Neural progenitor cell (in vitro differentiated cells): ENCODE data around the gene MAP4K2. TPM values are rescaled to one million over a fixed set of nuclear protein-coding genes. Genes with fewer than 3 reads are reported as not detected.

ENCODE experiments used
- DNase-seq: peaks from one replicate; pipeline ENCODE4 v3.0.0-alpha.2; 2016; ENCODE audit warnings: low spot score
- H2AFZ ChIP-seq: fragments of 200-600 bp; sonication (generic); replicated peaks from 2 replicates; pipeline ENCODE4 v1.6.1; 2016; ENCODE audit warnings: antibody characterized with exemption
- H3F3A ChIP-seq: fragments of 200-600 bp; sonication (generic); 2 replicates; pipeline ENCODE4 v1.6.1; 2016; ENCODE audit warnings: antibody characterized with exemption, low read depth
- H3K27ac ChIP-seq: fragments of 200-600 bp; sonication (generic); 2 replicates; pipeline ENCODE4 v1.5.1; 2016; ENCODE audit warnings: mild to moderate bottlenecking
- H3K27me3 ChIP-seq: fragments of 200-600 bp; sonication (generic); 2 replicates; pipeline ENCODE4 v1.6.1; 2016; ENCODE audit warnings: mild to moderate bottlenecking, moderate library complexity
- H3K36me3 ChIP-seq: fragments of 200-600 bp; sonication (generic); 2 replicates; pipeline ENCODE4 v1.5.1; 2016
- H3K4me1 ChIP-seq: fragments of 200-600 bp; sonication (generic); 2 replicates; pipeline ENCODE4 v1.6.1; 2016; ENCODE audit warnings: mixed run types
- H3K4me2 ChIP-seq: fragments of 200-600 bp; sonication (generic); 2 replicates; pipeline ENCODE4 v1.6.1; 2016
- H3K4me3 ChIP-seq: fragments of 200-600 bp; sonication (generic); 2 replicates; pipeline ENCODE4 v1.5.1; 2016
- H3K79me2 ChIP-seq: fragments of 200-600 bp; sonication (generic); 2 replicates; pipeline ENCODE4 v1.6.1; 2016; ENCODE audit warnings: low read depth
- H3K9ac ChIP-seq: fragments of 200-600 bp; sonication (generic); 2 replicates; pipeline ENCODE4 v1.6.1; 2016
- H3K9me3 ChIP-seq: fragments of 200-600 bp; sonication (generic); 2 replicates; pipeline ENCODE4 v1.5.1; 2016; ENCODE audit warnings: low read depth
- H4K20me1 ChIP-seq: fragments of 200-600 bp; sonication (generic); 2 replicates; pipeline ENCODE4 v1.6.1; 2016; ENCODE audit warnings: low read depth
- H3K27ac Mint-ChIP-seq: 3 replicates; pipeline ENCODE4 v1.8.0; 2021; ENCODE audit warnings: mixed read lengths
- H3K27me3 Mint-ChIP-seq: 2 replicates; pipeline ENCODE4 v1.8.0; 2022; ENCODE audit warnings: low read depth, mild to moderate bottlenecking, inconsistent platforms, moderate library complexity, mixed read lengths; ENCODE audit not compliant: insufficient read depth
- H3K36me3 Mint-ChIP-seq: 3 replicates; pipeline ENCODE4 v1.8.0; 2021; ENCODE audit warnings: mixed read lengths
- H3K4me1 Mint-ChIP-seq: 3 replicates; pipeline ENCODE4 v1.8.0; 2021; ENCODE audit warnings: mixed read lengths
- H3K4me3 Mint-ChIP-seq: 3 replicates; pipeline ENCODE4 v1.8.0; 2021; ENCODE audit warnings: mild to moderate bottlenecking, moderate library complexity, mixed read lengths
- H3K9me3 Mint-ChIP-seq: 3 replicates; pipeline ENCODE4 v1.8.0; 2020; ENCODE audit warnings: mixed read lengths
- EZH2 ChIP-seq: fragments of 200-600 bp; sonication (generic); IDR thresholded peaks from 2 replicates; pipeline ENCODE4 v1.6.1; 2017; ENCODE audit warnings: antibody characterized with exemption, mild to moderate bottlenecking, moderate library complexity
- EZH2phosphoT487 ChIP-seq: fragments of 200-600 bp; sonication (generic); IDR thresholded peaks from 2 replicates; pipeline ENCODE4 v1.6.1; 2017; ENCODE audit warnings: antibody characterized with exemption
- total RNA-seq: library from RNA; depleted of rRNA; stranded (reverse); fragments of >200 nt; gene quantifications from 2 replicates; pipeline ENCODE4 v1.2.3, GENCODE V29; 2015; ENCODE audit warnings: low replicate concordance
- TF ChIP-seq, protein P1 (sequence below): fragments of 200-600 bp; sonication (generic); IDR thresholded peaks from 2 replicates; pipeline ENCODE4 v1.5.1; 2017; ENCODE audit warnings: antibody characterized with exemption, mild to moderate bottlenecking

The MAP4K2 gene
- total RNA-seq, 1 donor from 2014 or later = 15.8 TPM

- Histone ChIP-seq H3K27me3 (no peaks in the 10 kb centered on the region), H2AFZ (peak overlapping the region; percentile 90)
- DNase-seq = no peak
These were observed 450 bp downstream of the MAP4K2 start for GRCh38 chr11:64802370-64803157.

GRCh38 chr11:64801561-64802369 lies 1.2 kb downstream of the MAP4K2 start:
- Mint-ChIP-seq H3K4me3 (peak overlapping the region; percentile 74), H3K27ac (no peak overlapping the region), H3K4me1 (peaks cover 8% of the 10 kb centered on the region), H3K27me3 (peaks cover 2% of the 10 kb centered on the region), H3K36me3 (peaks cover 10% of the 10 kb centered on the region), H3K9me3 (no peaks in the 10 kb centered on the region)
- DNase-seq = no peak
- TF ChIP-seq EZH2 (no peak), EZH2phosphoT487 (no peak)
- Histone ChIP-seq H3K4me2 (peak overlapping the region; percentile 94), H4K20me1 (peaks cover 11% of the 10 kb centered on the region), H3K4me1 (no peaks in the 10 kb centered on the region), H3K9me3 (no peaks in the 10 kb centered on the region), H3K79me2 (no peaks in the 10 kb centered on the region), H3K4me3 (peak overlapping the region; percentile 57), H3F3A (peaks cover 28% of the 10 kb centered on the region), H3K9ac (no peak overlapping the region), H3K27me3 (no peaks in the 10 kb centered on the region), H3K36me3 (no peaks in the 10 kb centered on the region), H2AFZ (no peak overlapping the region), H3K27ac (no peak overlapping the region)

More at GRCh38 chr11:64802370-64803157, 450 bp downstream of the MAP4K2 start:
- Histone ChIP-seq H3K27ac (no peak overlapping the region), H3K4me3 (peak overlapping the region; percentile 57), H3K79me2 (no peaks in the 10 kb centered on the region), H3K9ac (no peak overlapping the region), H4K20me1 (peaks cover 11% of the 10 kb centered on the region), H3K4me2 (peak overlapping the region; percentile 94), H3K9me3 (no peaks in the 10 kb centered on the region), H3F3A (peaks cover 28% of the 10 kb centered on the region), H3K4me1 (no peaks in the 10 kb centered on the region), H3K36me3 (no peaks in the 10 kb centered on the region)
- H3K27ac Mint-ChIP-seq = no peak overlapping the region
- H3K4me1 Mint-ChIP-seq = peaks cover 8% of the 10 kb centered on the region
- peaks cover 13% of the 10 kb centered on the region for H3K36me3 Mint-ChIP-seq
- H3K4me3 Mint-ChIP-seq = peak overlapping the region; percentile 74
- no peaks in the 10 kb centered on the region for H3K9me3 Mint-ChIP-seq
- TF ChIP-seq EZH2phosphoT487 (no peak), EZH2 (no peak)
- TF ChIP-seq, protein P1, sequence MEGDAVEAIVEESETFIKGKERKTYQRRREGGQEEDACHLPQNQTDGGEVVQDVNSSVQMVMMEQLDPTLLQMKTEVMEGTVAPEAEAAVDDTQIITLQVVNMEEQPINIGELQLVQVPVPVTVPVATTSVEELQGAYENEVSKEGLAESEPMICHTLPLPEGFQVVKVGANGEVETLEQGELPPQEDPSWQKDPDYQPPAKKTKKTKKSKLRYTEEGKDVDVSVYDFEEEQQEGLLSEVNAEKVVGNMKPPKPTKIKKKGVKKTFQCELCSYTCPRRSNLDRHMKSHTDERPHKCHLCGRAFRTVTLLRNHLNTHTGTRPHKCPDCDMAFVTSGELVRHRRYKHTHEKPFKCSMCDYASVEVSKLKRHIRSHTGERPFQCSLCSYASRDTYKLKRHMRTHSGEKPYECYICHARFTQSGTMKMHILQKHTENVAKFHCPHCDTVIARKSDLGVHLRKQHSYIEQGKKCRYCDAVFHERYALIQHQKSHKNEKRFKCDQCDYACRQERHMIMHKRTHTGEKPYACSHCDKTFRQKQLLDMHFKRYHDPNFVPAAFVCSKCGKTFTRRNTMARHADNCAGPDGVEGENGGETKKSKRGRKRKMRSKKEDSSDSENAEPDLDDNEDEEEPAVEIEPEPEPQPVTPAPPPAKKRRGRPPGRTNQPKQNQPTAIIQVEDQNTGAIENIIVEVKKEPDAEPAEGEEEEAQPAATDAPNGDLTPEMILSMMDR = no peak
- peaks cover 4% of the 10 kb centered on the region for H3K27me3 Mint-ChIP-seq

DNA sequence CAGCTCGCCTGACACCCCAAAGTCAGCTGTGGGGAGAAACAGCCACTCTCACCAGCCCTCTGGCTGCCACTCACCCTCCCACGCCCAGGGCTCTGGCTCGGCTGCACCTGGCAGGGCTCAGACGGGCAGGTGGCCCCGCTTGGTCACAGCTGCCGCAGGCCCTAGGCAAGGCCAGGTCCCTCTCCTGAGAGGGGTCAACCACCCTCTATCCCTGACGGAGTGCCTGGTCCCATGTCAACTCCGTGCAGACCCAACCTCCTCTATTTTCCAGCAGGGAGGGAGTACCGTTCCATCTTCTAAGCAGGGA lies 1.9 kb downstream of the MAP4K2 start:
- no peaks in the 10 kb centered on the region for H3K79me2 ChIP-seq
- Mint-ChIP-seq H3K4me1 (peaks cover 8% of the 10 kb centered on the region), H3K27me3 (peaks cover 2% of the 10 kb centered on the region), H3K27ac (no peak overlapping the region), H3K9me3 (no peaks in the 10 kb centered on the region), H3K36me3 (peaks cover 7% of the 10 kb centered on the region), H3K4me3 (no peak overlapping the region)
- H3K27ac ChIP-seq = no peak overlapping the region
- H3K9me3 ChIP-seq = no peaks in the 10 kb centered on the region
- no peak overlapping the region for H2AFZ ChIP-seq
- H3K4me3 ChIP-seq = no peak overlapping the region
- H3K36me3 ChIP-seq = no peaks in the 10 kb centered on the region
- H3K9ac ChIP-seq = no peak overlapping the region
- H4K20me1 ChIP-seq = peaks cover 11% of the 10 kb centered on the region
- H3F3A ChIP-seq = peaks cover 28% of the 10 kb centered on the region
- TF ChIP-seq, protein P1 = no peak
- TF ChIP-seq EZH2phosphoT487 = no peak
- TF ChIP-seq EZH2 = no peak
- H3K4me1 ChIP-seq = no peaks in the 10 kb centered on the region
- no peaks in the 10 kb centered on the region for H3K27me3 ChIP-seq
- no peak for DNase-seq
- no peak overlapping the region for H3K4me2 ChIP-seq
